Endothelial cell (in vitro differentiated cells): Measurements from ENCODE around the gene SSU72. TPM values are rescaled to one million over a fixed set of nuclear protein-coding genes. Genes with fewer than 3 reads are reported as not detected.

Experiments
- DNase-seq: peaks from one replicate; pipeline ENCODE4 v3.0.0; 2021; ENCODE audit warnings: low spot score
- H3K27ac Mint-ChIP-seq: one replicate; pipeline ENCODE4 v1.8.0; 2021; ENCODE audit warnings: mixed read lengths, inconsistent platforms; ENCODE audit not compliant: unreplicated experiment
- H3K27me3 Mint-ChIP-seq: one replicate; pipeline ENCODE4 v1.8.0; 2021; ENCODE audit warnings: mild to moderate bottlenecking, moderate library complexity, mixed read lengths, inconsistent platforms; ENCODE audit not compliant: unreplicated experiment
- H3K36me3 Mint-ChIP-seq: one replicate; pipeline ENCODE4 v1.8.0; 2021; ENCODE audit warnings: mild to moderate bottlenecking, low read depth, mixed read lengths, inconsistent platforms; ENCODE audit not compliant: unreplicated experiment
- H3K4me1 Mint-ChIP-seq: one replicate; pipeline ENCODE4 v1.8.0; 2021; ENCODE audit warnings: mild to moderate bottlenecking, mixed read lengths, inconsistent platforms; ENCODE audit not compliant: unreplicated experiment
- H3K4me3 Mint-ChIP-seq: one replicate; pipeline ENCODE4 v1.8.0; 2021; ENCODE audit warnings: mild to moderate bottlenecking, mixed read lengths, inconsistent platforms; ENCODE audit not compliant: unreplicated experiment
- H3K9me3 Mint-ChIP-seq: one replicate; pipeline ENCODE4 v1.8.0; 2021; ENCODE audit warnings: mixed read lengths, inconsistent platforms; ENCODE audit not compliant: unreplicated experiment
- CTCF ChIP-seq: fragments of 200-600 bp; sonication (generic); IDR thresholded peaks from one replicate; pipeline ENCODE4 v1.5.0; 2021; ENCODE audit warnings: antibody characterized with exemption; ENCODE audit not compliant: unreplicated experiment
- total RNA-seq: library from RNA; stranded (reverse); fragmentation: NEBNext Ultra II Directional; extraction: Animal tissue kit (Norgen Biotek cat#: 25700); gene quantifications from one replicate; pipeline ENCODE4 v1.2.1, GENCODE V29; 2021; ENCODE audit not compliant: unreplicated experiment

SSU72 gene
- total RNA-seq, 1 donor from 2014 or later = 114 TPM

- no peaks in the 10 kb centered on the region for H3K9me3 Mint-ChIP-seq
- peak overlapping the region; percentile 99 for H3K4me3 Mint-ChIP-seq
Measured at GRCh38 chr1:1573843-1574720, 581 bp downstream of the SSU72 start.

GRCh38 chr1:1569341-1569740, 5.3 kb downstream of the SSU72 start:
- no peak for TF ChIP-seq CTCF
- Mint-ChIP-seq H3K36me3 (peaks cover 22% of the 10 kb centered on the region), H3K4me3 (no peak overlapping the region), H3K27ac (peak overlapping the region; percentile 57), H3K27me3 (peaks cover 8% of the 10 kb centered on the region), H3K4me1 (peaks cover 15% of the 10 kb centered on the region), H3K9me3 (no peaks in the 10 kb centered on the region)
- DNase-seq = no peak

More at GRCh38 chr1:1573843-1574720, 581 bp downstream of the SSU72 start:
- peaks cover 22% of the 10 kb centered on the region for H3K4me1 Mint-ChIP-seq
- peaks cover 17% of the 10 kb centered on the region for H3K36me3 Mint-ChIP-seq
- TF ChIP-seq CTCF = peak; percentile 38
- peak; percentile 69 for DNase-seq
- peaks cover 14% of the 10 kb centered on the region for H3K27me3 Mint-ChIP-seq
- H3K27ac Mint-ChIP-seq = peak overlapping the region; percentile 97

GRCh38 chr1:1567891-1568291, 6.8 kb downstream of the SSU72 start:
- peak overlapping the region; percentile 14 for H3K27ac Mint-ChIP-seq
- H3K27me3 Mint-ChIP-seq = peaks cover 3% of the 10 kb centered on the region
- H3K9me3 Mint-ChIP-seq = no peaks in the 10 kb centered on the region
- H3K36me3 Mint-ChIP-seq = peaks cover 22% of the 10 kb centered on the region
- no peak for DNase-seq
- no peak overlapping the region for H3K4me3 Mint-ChIP-seq
- peaks cover 8% of the 10 kb centered on the region for H3K4me1 Mint-ChIP-seq
- TF ChIP-seq CTCF = no peak

- Mint-ChIP-seq H3K4me1 (peaks cover 8% of the 10 kb centered on the region), H3K36me3 (peaks cover 22% of the 10 kb centered on the region), H3K9me3 (no peaks in the 10 kb centered on the region), H3K27me3 (peaks cover 3% of the 10 kb centered on the region), H3K27ac (peak overlapping the region; percentile 22), H3K4me3 (no peak overlapping the region)
- TF ChIP-seq CTCF = no peak
- no peak for DNase-seq
Measured at GRCh38 chr1:1567152-1567875, 7.3 kb downstream of the SSU72 start.
